ENCODE data around the gene OR2AG1. TPM values are rescaled to one million over a fixed set of nuclear protein-coding genes. Genes with fewer than 3 reads are reported as not detected.
A peak's percentile ranks its signal among the peaks of the same experiment; 100 is the strongest.

Gene OR2AG1
- total and polyA plus RNA-seq, 10 donors: 0.20 to 0.26 TPM; not detected in 8

GRCh38 chr11:6736495-6737121, 46.2 kb upstream of the OR2AG1 start:
- Histone ChIP-seq H3K4me1 (peaks cover 42 to 88% (median 83%) of the 10 kb centered on the region in 6 donors), H3K27ac (peak overlapping the region in 3 of 8 donors; percentile 3 to 45 (median 45)), H3K27me3 (replicated peaks in 1 of 7) (no peaks in the 10 kb centered on the region), H3K36me3 (peaks cover 0 to 85% (median 2%) of the 10 kb centered on the region in 6 donors), H3K4me3 (no peak overlapping the region), H3K9me3 (peaks cover 0 to 3% (median 0%) of the 10 kb centered on the region in 8 donors)
- no peak for DNase-seq
- intact Hi-C loops (cut with DNase I; ENCODE audit: low total_unique reads): no loop called here
- TF ChIP-seq POLR2AphosphoS5 (IDR thresholded peaks at IDR 0.05): no peak
- TF ChIP-seq POLR2A (IDR thresholded peaks at IDR 0.05): no peak
- TF ChIP-seq, protein P1, sequence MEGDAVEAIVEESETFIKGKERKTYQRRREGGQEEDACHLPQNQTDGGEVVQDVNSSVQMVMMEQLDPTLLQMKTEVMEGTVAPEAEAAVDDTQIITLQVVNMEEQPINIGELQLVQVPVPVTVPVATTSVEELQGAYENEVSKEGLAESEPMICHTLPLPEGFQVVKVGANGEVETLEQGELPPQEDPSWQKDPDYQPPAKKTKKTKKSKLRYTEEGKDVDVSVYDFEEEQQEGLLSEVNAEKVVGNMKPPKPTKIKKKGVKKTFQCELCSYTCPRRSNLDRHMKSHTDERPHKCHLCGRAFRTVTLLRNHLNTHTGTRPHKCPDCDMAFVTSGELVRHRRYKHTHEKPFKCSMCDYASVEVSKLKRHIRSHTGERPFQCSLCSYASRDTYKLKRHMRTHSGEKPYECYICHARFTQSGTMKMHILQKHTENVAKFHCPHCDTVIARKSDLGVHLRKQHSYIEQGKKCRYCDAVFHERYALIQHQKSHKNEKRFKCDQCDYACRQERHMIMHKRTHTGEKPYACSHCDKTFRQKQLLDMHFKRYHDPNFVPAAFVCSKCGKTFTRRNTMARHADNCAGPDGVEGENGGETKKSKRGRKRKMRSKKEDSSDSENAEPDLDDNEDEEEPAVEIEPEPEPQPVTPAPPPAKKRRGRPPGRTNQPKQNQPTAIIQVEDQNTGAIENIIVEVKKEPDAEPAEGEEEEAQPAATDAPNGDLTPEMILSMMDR (IDR thresholded peaks at IDR 0.05 in 8 of 11, conservative IDR thresholded peaks at IDR 0.05 in 3 of 11): no peak
- 49 to 60% (median 56%) methylated on average over 3 of the region's 3 CpGs for WGBS, 5 donors

- DNase-seq: no peak
- Histone ChIP-seq H3K4me3 (no peak overlapping the region), H3K27me3 (replicated peaks in 1 of 7) (no peaks in the 10 kb centered on the region), H3K36me3 (peaks cover 0 to 75% (median 2%) of the 10 kb centered on the region in 6 donors), H3K4me1 (peaks cover 47 to 100% (median 96%) of the 10 kb centered on the region in 6 donors), H3K27ac (peak overlapping the region in 3 of 8 donors; percentile 8 to 33 (median 22)), H3K9me3 (no peaks in the 10 kb centered on the region)
- intact Hi-C loops (cut with DNase I; ENCODE audit: low total_unique reads): no loop called here
- 8 to 22% (median 13%) methylated on average over 2 of the region's 2 CpGs for WGBS, 5 donors
- TF ChIP-seq POLR2AphosphoS5 (IDR thresholded peaks at IDR 0.05): no peak
- TF ChIP-seq, protein P1 (IDR thresholded peaks at IDR 0.05 in 8 of 11, conservative IDR thresholded peaks at IDR 0.05 in 3 of 11): peak; percentile 25 to 76 (median 68)
Measured at GRCh38 chr11:6737872-6738466, 44.9 kb upstream of the OR2AG1 start.

DNA sequence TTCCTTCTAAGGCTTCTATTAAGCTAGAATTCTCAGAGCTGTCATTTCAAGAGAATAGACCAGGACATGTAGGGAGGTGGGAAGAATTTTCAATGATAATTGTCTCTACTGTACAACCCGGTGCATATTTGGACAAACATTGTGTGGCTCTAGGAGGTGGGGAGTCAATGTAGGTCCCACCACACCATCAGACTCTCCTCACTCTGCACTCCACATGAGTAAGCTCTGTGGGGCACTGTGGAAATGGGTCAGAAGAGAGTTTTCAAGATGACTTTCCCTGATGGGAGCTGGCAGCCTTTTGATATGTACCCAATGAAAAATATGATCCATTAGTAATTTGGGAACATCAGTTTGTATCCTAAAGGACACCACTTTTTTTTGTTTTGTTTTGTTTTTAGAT, 44.2 kb upstream of the OR2AG1 start:
- peaks cover 0 to 69% (median 0%) of the 10 kb centered on the region in 6 donors for H3K36me3 ChIP-seq
- 81 to 100% (median 95%) methylated on average over 1 of the region's 1 CpG for WGBS, 5 donors
- no peak for DNase-seq
- H3K9me3 ChIP-seq: no peaks in the 10 kb centered on the region
- H3K27ac ChIP-seq: peak overlapping the region in 3 of 8 donors; percentile 8 to 33 (median 22)
- no peaks in the 10 kb centered on the region for H3K27me3 ChIP-seq (replicated peaks in 1 of 7)
- intact Hi-C loops (cut with DNase I; ENCODE audit: low total_unique reads): no loop called here
- no peak overlapping the region for H3K4me3 ChIP-seq
- H3K4me1 ChIP-seq: peaks cover 50 to 100% (median 97%) of the 10 kb centered on the region in 6 donors
- TF ChIP-seq POLR2AphosphoS5 (IDR thresholded peaks at IDR 0.05) (no peak), POLR2A (IDR thresholded peaks at IDR 0.05) (no peak)
- TF ChIP-seq, protein P1 (IDR thresholded peaks at IDR 0.05 in 8 of 11, conservative IDR thresholded peaks at IDR 0.05 in 3 of 11): no peak

DNA sequence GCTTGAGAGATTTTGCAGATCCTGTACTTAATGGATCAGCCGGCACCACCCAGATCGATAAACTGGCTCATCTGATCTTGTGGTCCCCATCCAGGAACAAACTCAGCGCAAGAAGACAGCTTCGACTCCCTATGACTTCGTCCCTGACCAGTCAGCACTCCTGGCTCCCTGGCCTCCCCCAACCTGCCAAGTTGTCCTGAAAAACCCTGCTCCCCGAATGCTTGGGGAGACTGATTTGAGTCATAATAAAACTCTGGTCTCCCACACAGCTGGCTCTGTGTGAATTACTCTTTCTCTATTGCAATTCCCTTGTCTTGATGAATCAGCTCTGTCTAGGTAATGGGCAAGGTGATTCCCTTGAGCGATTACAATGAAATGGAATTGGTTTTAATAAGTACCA, 40.6 kb upstream of the OR2AG1 start:
- intact Hi-C loops (cut with DNase I; ENCODE audit: low total_unique reads): no loop called here

More for the DNA sequence above, 40.6 kb upstream of the OR2AG1 start:
- 54 to 88% (median 68%) methylated on average over 7 of the region's 7 CpGs for WGBS, 5 donors
- Histone ChIP-seq H3K36me3 (peaks cover 0 to 32% (median 0%) of the 10 kb centered on the region in 6 donors), H3K27ac (peak overlapping the region in 4 of 8 donors; percentile 25 to 96 (median 92)), H3K9me3 (no peaks in the 10 kb centered on the region), H3K4me3 (peak overlapping the region in 4 of 8 donors; percentile 44 to 71 (median 50)), H3K27me3 (replicated peaks in 1 of 7) (no peaks in the 10 kb centered on the region), H3K4me1 (peaks cover 47 to 97% (median 85%) of the 10 kb centered on the region in 6 donors)
- no peak for DNase-seq
- TF ChIP-seq, protein P1 (IDR thresholded peaks at IDR 0.05 in 8 of 11, conservative IDR thresholded peaks at IDR 0.05 in 3 of 11): no peak
- TF ChIP-seq POLR2A (IDR thresholded peaks at IDR 0.05): no peak
- TF ChIP-seq POLR2AphosphoS5 (IDR thresholded peaks at IDR 0.05): no peak
